Measurements from ENCODE around the gene KBTBD4.

The KBTBD4 gene

DNA sequence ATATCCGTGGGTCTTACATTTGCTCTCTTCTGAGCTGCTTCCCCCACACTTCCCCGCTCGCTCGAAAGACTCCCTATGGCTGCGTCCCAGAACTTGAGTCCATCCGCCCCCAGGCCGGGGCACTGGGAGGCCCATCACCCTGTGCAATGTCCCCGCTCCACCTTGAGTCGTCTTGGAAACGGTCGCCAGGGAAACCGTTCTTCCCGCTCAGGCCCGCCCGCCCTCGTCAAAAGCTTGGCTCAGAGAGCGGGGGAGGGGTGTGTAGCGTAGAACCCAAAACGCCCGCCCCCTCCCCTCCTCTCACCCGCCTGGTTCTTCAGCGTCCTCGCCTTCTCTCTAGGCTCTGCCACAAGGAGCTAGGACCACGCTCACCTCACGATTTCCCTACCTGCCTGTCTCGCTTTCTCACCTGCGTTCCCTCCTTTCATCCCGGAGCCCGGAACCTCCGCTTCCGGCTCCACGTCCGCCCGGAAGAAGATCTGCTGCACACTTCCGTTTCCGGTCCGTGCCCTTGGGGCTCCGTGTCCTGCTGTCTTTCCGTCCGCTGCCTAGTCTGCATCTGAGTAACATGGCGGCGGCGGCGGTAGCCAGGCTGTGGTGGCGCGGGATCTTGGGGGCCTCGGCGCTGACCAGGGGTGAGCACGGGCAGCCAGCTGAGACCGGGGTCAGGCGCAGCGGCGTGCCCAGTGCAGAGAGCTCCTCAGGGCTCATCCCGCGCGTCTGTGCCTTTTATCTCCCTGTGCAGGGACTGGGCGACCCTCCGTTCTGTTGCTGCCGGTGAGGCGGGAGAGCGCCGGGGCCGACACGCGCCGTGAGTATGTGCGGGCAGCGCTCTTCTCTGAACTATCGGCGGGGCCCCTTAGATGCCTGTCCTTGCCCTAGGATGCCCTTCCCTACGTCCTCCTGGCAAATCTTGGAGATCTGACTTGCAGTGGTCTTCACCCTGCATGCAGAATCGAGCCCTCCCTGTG is at the start of gene KBTBD4, which contains the start of gene NDUFS3:
Gene KBTBD4 (minus strand): TSS at position 447 of the 971 bp plus-strand sequence. CDS start 19 bp downstream, at position 428.
Gene NDUFS3 (plus strand): TSS at position 551 of the 971 bp plus-strand sequence. CDS start 18 bp downstream, at position 569.
- peak; percentile 94 for DNase-seq

DNA sequence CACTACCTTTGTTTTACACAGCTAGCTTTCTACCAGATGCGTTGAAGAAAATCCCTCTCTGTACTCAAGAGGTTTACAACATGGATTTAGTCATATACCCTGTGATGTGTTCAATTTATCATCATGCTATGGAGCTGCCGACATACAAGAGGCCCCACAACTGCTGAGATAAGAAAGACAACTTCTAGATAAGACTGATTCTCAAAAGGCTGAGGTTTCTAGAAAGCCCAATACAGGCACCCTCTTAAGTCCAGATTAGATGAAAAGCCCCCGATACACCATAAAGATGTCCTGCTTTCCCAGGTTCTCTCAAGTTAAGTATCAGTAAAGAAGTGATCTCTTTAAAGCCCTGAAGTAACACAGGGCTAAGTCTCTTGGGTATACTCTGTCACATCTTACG is 49.3 kb upstream of the KBTBD4 start:
- no peak for DNase-seq

DNA sequence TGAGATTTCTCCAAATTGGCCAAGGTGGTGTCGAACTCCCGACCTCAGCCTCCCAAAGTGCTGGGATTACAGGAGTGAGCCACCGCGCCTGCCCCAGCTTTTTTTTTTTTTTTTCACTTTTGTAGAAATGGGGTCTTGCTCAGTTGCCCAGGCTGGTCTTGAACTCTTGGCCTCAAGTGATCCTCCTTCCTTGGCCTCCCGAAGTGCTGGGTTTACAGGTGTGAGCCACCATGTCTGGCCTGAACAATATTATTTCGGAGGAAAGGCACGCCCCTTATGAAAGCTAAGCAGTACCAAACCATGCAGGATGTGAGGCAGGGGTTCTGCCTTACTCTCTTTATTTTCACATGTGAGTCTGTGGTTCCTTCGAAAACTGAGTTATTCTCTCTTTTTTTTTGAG is 47.5 kb upstream of the KBTBD4 start:
- no peak for DNase-seq

DNA sequence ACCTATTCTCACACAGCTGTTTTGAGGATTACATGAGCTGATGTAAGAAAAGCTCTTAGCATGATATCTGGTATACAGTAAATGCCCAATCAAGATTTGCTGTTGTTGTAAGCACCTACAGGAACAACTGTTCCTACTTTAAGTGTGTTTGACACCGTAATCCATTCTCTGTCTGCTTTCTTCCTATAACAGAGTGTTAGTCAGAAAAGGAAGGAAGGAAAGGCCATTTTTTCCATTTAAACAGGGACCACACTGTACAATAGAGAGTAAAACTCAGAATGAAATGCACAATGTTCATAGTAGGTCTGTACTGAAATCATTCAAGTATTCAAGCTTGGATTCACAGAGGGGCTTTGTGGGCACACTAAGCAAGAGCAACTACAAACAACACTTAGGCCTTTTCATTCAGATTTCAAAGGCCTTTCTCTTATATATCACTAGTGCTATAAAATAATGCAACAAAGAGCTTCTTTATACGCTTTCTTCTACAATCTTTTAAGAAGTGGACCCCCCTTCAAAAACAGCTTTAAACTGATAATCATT is 42.1 kb upstream of the KBTBD4 start:
- DNase-seq = no peak

DNA sequence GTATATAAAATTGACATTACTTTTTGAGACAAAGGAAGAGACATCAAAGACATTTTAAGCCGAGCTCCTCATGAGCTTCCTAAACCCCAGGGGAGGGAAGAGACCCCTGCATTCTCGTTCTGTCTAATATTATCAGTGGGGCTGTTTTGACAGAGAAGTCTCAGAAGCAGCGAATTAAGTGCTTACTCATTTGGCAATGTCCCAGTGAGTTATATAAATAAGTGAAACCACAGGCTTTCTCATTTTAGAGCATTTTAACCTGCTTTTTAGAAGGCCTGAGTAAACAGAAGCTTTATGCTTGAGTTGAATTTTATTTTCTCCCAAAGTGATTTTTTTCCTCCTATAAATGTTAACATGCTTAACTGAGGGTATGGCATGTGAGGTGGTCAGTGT is 38.6 kb upstream of the KBTBD4 start:
- no peak for DNase-seq

DNA sequence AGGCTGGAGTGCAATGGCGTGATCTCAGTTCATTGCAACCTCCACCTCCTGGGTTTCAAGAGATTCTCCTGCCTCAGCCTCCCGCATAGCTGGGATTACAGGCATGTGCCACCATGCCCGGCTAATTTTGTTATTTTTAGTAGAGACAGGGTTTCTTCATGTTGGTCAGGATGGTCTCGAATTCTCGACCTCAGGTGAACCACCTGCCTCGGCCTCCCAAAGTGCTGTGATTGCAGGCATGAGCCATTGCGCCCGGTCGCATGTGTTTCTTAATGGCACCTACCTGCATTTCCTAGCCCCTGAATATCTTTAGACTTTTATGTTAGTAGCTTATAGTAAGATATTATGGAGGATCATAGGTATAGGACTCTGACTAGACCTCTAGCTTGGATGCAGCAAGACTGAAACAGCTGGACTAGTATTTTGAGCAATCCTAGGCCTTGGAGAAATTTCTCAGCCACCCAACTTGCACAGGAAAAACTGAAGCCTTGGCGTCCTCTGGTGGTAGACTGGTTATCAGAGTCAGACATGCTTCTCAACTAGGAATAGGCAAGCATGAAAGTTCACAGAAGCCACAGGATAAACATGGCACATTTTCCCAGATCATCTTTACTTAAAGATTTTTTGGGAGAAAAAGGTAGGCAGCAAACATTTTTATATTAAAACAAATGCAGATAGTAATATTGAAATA is 38.1 kb upstream of the KBTBD4 start:
- DNase-seq = no peak

DNA sequence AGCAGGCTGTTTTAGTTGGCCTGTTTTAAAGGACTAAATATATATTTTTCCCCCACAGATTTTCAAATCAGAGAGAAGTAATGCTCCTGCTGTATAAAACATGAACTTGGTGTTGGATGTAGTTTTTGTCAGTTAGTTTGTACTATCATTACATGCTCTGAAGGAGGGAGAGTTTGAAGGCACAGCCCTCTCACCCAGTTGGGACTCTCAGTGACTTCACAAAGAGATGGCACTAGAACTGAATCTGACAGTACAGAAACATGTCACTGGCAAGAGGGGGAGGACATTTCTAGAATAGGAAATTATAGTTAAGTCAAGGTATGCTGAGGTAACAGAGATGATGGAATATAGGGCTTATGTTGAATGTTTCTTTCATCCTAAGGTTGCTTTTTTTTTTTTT is 36.5 kb upstream of the KBTBD4 start:
- no peak for DNase-seq

DNA sequence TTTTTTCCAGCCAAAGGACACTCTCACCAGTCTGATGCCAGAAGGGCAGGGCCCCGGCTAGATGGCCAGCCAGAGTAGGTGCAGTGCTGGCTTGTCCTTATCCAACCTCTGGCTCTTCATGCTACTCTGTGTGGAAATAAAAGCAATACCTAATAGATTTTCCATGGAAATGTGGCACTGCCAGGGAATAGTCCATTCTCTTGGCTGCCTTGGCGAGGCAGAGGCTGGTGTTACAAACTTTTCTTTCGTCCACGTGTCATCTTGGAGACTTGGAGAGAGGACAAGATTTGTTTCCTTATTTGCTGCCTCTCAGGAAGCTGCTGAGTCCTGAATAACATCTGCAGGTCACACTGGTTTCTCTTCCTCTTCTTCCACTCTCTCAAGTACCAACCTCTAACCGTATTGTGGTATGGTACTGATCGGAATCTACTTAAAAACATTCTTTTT is 32.6 kb upstream of the KBTBD4 start:
- no peak for DNase-seq

DNA sequence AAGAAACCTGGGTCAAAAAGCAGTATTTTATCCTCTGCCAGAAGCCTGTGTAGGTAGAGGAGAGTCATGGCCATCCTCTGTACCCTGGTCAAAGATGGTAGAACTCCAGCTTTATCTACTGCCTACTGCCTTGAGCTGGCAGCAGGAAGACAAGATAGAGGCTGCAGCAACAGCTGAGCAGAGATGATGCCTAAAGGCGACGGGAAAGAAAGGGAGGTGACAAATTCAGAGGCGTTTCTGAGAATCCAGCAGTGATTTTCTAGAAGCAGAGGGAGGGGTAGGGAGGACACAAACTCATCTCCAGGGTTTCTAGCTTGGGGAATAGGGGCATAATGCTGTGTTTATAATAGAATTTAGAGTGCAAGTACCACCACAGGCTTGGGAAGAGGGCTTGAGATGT is 30.9 kb upstream of the KBTBD4 start:
- no peak for DNase-seq

DNA sequence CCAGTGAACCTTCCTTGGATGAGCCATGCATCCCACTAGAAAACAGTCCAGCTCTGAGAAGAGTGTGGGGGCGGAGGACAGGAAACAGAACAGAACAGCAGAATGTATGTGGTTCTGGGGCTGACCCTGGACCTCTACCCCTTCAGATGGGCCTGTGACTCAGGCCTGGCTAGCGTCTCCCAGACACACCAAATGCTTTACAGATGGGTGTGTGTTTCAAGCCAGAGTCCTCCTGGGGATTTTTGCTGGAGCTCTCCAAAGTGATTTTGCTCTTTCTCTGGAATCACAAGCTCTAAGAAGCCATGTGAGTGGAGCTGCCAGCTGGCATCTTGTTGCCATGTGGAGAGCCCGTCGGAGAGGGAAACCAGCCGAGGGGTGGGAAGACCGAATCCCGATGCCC is 28.6 kb upstream of the KBTBD4 start:
- no peak for DNase-seq

DNA sequence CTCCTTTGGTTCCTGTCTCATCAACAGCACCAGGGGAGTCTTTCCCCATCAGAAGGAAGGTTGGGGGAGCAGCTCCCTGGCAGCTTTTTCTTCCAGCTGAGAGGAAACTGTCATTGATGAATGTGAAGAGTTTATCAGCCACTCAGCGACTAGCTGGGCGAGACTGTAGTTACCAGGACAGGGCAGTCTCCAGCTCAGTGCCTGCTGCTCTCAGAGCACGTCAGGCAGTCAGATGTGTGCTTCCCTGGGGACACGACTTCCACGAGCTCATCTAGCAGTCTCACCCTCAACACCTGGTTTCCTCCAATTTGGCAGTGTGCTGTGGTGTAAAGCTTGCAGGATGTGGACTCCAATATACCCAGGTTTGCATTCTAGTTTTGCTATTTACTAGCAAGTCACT is 28.0 kb upstream of the KBTBD4 start:
- no peak for DNase-seq

DNA sequence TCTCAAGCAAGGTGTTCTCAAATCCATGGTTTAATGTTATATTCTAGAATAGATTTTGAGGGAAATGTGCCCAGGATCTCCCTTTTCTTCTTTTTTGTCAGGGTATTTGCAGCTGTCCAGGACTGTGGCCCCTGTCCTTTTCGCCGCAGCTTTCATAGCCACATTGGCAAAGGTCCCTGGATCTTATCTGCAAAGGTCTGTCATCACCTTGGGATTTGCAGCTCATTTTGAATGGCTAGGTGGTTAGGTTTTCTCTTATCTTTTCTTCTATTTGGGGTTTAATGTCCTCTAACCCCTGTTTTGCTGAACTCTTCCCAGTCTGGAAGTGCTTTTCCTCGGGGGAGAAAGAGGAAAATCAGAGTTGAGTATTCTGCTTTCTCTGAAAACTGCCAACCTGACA is 27.2 kb upstream of the KBTBD4 start:
- DNase-seq = no peak

DNA sequence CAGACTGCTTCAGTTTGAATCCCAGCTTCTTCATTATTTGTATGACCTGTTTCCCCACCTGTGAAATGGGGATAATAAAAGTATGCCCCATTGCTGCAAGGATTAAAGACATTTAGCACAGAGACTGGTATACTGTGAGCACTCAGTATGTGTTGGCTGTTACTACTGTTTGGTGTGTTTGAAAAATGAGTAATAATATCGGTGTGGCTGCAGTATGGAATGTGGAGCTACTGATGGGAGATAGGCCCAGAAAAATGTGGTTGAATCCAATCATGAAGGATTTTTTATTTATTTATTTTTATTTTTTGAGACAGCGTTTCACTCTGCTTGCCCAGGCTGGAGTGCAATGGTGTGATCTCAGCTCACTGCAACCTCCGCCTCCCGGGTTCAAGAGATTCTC is 24.5 kb upstream of the KBTBD4 start:
- no peak for DNase-seq

DNA sequence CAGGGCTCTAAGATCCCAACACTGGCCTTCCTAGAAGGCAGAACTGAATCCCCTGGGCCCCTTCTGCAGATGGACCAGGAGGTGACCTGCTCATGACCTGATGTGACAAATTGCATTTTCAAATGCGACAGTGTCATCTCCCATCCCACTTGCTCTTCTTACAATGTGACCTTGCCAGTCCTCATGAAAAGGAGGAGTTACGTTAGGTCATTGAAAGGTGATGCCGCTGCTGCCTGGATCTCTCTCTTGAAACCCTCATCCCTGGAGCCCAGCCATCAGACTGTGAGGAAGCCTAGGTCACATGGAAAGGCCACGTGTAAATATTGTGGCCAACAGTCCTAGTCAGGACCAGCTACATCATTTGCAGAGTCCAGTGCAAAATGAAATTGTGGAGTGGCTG is 21.1 kb upstream of the KBTBD4 start:
- DNase-seq = no peak

DNA sequence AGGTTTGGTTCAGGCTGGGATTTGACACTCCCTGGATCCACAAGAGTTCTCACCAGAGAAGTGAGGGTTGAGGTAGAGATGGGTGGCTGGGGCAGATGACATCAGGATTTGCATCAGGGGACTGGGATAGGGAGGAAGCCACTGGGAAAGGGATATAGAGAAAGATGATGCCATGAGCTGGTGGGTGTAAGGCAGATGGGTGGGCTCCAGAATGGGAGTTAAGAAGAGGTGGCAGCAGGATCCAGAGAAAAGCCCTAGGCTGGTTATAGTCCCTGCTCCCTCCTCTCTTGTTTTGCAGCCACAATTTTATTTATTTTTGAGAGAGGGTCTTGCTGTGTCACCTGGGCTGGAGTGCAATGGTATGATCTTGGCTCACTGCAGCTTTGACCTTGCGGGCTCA is 17.2 kb upstream of the KBTBD4 start:
- DNase-seq = no peak

DNA sequence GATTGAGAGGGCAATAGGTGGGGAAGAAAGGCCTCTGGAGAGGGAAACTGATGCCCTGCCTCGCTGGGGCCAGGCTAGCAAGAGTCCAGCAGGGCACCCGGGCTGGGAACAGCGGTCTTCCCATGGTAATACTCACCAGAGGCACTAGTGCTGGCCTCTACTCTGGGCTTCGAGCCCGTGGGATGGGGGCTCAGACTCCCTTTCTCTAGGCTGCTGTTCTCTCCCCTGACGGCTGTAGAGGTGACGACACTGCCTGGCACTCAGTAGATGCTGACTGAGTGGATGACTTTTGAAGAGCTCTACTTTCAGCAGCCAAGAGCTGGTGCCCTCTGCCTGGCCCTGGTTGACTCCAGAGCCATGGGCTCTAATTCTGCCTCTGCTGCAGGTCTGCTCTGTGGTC is 16.3 kb upstream of the KBTBD4 start:
- DNase-seq = no peak

DNA sequence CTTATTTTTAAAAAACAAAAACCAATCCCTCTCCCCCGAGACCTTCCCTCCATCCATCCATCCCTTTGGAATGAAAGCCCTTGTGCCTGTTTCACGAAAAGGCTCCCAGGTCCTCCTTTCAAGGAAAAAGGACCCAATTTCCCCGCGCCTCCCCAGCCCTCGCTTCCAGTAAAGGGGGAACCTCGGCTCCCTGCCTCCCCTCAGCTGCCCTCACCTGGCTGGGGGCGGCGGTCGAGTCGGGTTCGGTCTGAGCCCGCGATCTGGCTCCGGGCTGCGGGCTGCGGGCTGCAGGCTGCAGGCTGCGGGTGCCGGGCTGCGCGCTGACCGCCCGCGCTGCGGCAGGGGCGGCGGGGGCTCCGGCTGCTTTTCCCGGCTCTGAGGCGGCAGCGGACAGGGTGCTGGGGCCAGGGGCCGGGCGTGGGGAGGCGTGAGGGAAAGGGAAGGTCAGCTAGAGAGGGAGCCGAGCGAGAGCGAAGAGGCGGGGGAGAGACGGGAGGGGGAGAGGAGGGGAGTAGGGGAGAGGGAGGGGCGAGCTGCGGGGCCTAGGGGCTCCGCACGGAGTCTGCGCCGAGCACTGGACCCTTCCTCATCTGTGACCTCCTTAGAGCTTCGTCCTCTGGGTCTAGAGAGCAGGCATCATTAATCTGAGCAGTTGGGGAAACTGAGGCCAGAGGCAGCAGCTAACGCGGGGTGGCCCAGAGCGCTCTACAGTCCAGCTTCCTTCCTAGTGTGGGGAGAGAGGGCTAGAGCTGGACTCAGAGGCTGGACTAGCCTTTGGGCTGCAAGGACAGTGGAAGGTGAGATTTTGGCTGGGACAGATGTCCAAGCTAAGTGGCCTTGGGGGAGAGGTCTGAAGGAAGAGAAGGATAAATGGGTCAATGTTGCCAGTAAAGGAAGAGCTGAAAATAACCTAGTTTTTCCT is 15.4 kb upstream of the KBTBD4 start, which contains the start of gene C1QTNF4:
Gene C1QTNF4 (minus strand): TSS at position 478 of the 922 bp plus-strand sequence. CDS start 3,601 bp downstream, outside the sequence.
- DNase-seq = no peak

DNA sequence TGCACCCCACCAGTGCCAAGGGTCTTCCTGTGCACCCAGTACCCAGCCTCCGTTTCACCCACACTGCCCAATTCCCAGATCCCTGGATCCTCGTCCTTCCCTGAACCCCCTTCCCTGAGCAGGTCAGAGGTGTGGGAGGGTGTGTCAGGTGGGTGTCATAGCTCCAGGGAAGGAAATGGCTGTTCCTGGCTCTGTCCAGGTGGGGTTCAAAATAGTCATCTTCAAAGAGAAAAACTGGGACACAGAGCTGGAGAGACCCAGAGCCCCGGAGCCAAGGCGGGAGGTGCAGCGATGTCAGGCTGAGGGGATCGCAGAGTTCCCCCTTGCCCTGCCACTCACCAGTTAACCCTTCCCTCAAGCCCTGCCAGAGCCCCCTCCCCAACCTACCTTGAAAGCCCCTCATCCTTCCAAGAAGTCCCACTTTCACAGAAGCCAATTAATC is 14.7 kb upstream of the KBTBD4 start:
- no peak for DNase-seq

DNA sequence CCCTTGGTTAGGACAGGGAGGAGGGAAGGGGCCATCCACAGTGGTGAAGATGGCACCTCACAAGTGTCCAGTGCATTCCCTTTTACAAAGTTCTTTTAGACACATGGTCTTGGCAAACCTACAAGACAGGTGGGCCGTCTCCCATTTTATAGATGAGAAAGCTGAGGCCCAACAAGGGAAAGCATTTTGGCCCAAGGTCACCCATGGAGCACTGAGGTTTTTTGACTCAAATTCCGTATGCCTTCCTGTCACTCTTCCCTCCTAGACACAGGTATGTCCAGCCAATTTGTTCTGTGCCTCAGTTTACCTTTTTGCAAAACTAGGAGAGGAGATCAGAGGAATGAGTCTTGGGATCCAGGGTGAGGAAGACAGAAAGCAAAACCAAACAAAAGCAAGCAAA is 14.2 kb upstream of the KBTBD4 start:
- no peak for DNase-seq

DNA sequence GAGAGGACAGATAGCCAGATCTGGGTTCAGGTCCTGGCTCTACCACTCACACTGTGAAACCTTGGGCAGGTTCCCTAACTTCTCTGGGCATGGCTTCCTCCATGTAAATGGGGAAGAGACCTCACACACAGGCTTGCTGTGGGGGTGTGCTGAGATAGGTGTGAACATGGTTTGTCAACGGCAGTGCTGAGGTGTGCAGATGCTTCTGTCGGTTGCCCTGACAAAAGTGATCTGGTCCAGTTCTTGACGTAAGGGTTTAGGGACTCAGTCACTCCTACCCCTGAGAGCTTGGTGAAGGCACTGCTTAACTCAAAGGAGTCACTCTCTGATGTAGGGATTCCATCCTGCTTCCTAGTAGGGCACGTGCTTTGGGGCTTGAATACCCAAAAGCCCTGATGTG is 13.5 kb upstream of the KBTBD4 start:
- no peak for DNase-seq

DNA sequence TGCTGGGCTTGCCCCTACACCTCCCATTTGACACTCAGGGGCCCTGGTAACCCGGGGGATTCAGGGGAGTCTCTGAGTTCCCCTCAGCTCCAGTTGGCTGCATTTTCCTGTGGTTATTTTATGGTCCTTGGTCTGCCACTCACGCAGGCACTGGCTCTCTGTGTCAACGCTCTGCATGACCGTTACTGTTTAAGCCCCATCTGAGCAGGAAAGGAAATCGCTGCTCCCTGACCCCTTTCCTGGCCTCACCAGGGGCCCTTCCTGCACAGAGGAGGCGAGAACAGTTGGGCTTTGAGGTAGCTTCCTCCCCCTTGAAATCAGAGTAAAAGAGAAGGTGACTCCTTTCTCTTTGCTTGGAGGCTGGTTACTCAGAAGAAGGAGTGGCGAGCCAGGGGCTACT is 13.0 kb upstream of the KBTBD4 start:
- no peak for DNase-seq
